Measurements from ENCODE around the gene E2F4. TPM values are rescaled to one million over a fixed set of nuclear protein-coding genes. Genes with fewer than 3 reads are reported as not detected.

The E2F4 gene
- total RNA-seq, 2 donors from 2014 or later = 51.9 to 88.7 TPM

- no peaks in the 10 kb centered on the region for H3K27me3 ChIP-seq
- no peaks in the 10 kb centered on the region for H3K9me3 ChIP-seq
- H3K4me3 ChIP-seq = peak within 1 kb of the TSS in 1 of 2 donors; percentile 27
- H3K4me1 ChIP-seq = peaks cover 49% of the 10 kb centered on the region
- TF ChIP-seq POLR2A (IDR thresholded peaks at IDR 0.05) = peak; percentile 18 to 63 (median 60)
- peak in 1 of 7 experiments; percentile 27 for TF ChIP-seq CTCF (IDR thresholded peaks at IDR 0.05)
- DNase-seq (peak; percentile 86 to 90 (median 88)), ATAC-seq (peak; percentile 77)
- no peaks in the 10 kb centered on the region for H3K36me3 ChIP-seq (replicated peaks in 1 of 2; ENCODE audit: insufficient read depth in 1 of 2, low read depth in 2 of 2)
- intact Hi-C loops (cut with DNase I) = no loop called here
- peak within 1 kb of the TSS; percentile 85 to 91 (median 90) for H3K27ac ChIP-seq
- WGBS, 2 donors = 0 to 2% methylated on average over 2 to 38 of the region's 50 CpGs
Observed at GRCh38 chr16:67170168-67170948, 21.6 kb upstream of the E2F4 start, which contains the start of gene NOL3. TSS of gene NOL3 (plus strand) at chr16:67170538.

- DNase-seq (no peak), ATAC-seq (peak; percentile 4)
- TF ChIP-seq CTCF (IDR thresholded peaks at IDR 0.05) (no peak), POLR2A (IDR thresholded peaks at IDR 0.05) (no peak)
- Histone ChIP-seq H3K4me1 (peaks cover 44% of the 10 kb centered on the region), H3K9me3 (no peaks in the 10 kb centered on the region), H3K27ac (peak overlapping the region; percentile 85 to 91 (median 90)), H3K36me3 (replicated peaks in 1 of 2; ENCODE audit: insufficient read depth in 1 of 2, low read depth in 2 of 2) (no peaks in the 10 kb centered on the region), H3K4me3 (peak overlapping the region in 1 of 2 donors; percentile 27), H3K27me3 (no peaks in the 10 kb centered on the region)
- WGBS, 2 donors = 42 to 50% methylated on average over 7 to 14 of the region's 14 CpGs
- intact Hi-C loops (cut with DNase I) = no loop called here
Observed at GRCh38 chr16:67170949-67171649, 20.9 kb upstream of the E2F4 start.

- no peak for ATAC-seq
- 78 to 82% methylated on average over 1 of the region's 1 CpG for WGBS, 2 donors
- intact Hi-C loops (cut with DNase I) = no loop called here
- TF ChIP-seq POLR2A (IDR thresholded peaks at IDR 0.05) (no peak), CTCF (IDR thresholded peaks at IDR 0.05) (no peak)
- no peaks in the 10 kb centered on the region for H3K9me3 ChIP-seq
- no peaks in the 10 kb centered on the region for H3K27me3 ChIP-seq
- H3K36me3 ChIP-seq (replicated peaks in 1 of 2; ENCODE audit: insufficient read depth in 1 of 2, low read depth in 2 of 2) = no peaks in the 10 kb centered on the region
- H3K4me3 ChIP-seq = no peak overlapping the region
- peak overlapping the region; percentile 76 to 94 (median 87) for H3K27ac ChIP-seq
- no peak for DNase-seq
- H3K4me1 ChIP-seq = peaks cover 55% of the 10 kb centered on the region
Observed at GRCh38 chr16:67173323-67173722, 18.6 kb upstream of the E2F4 start.

GRCh38 chr16:67173808-67174705 is 17.9 kb upstream of the E2F4 start:
- ATAC-seq = peak; percentile 64
- peak overlapping the region; percentile 76 to 94 (median 87) for H3K27ac ChIP-seq
- intact Hi-C loops (cut with DNase I) = no loop called here

More at GRCh38 chr16:67173808-67174705, 17.9 kb upstream of the E2F4 start:
- H3K27me3 ChIP-seq = no peaks in the 10 kb centered on the region
- peak; percentile 71 to 86 (median 79) for TF ChIP-seq POLR2A (IDR thresholded peaks at IDR 0.05)
- TF ChIP-seq CTCF (IDR thresholded peaks at IDR 0.05) = peak in 6 of 7 experiments; percentile 11 to 55 (median 43)
- no peak overlapping the region for H3K4me3 ChIP-seq
- DNase-seq = peak; percentile 88 to 95 (median 95)
- 0 to 2% methylated on average over 34 to 57 of the region's 71 CpGs for WGBS, 2 donors
- peaks cover 60% of the 10 kb centered on the region for H3K4me1 ChIP-seq
- H3K9me3 ChIP-seq = no peaks in the 10 kb centered on the region
- no peaks in the 10 kb centered on the region for H3K36me3 ChIP-seq (replicated peaks in 1 of 2; ENCODE audit: insufficient read depth in 1 of 2, low read depth in 2 of 2)

Data from body of pancreas (tissue), 4 donors.